ENCODE results near the gene EGF.

Gene EGF

DNA sequence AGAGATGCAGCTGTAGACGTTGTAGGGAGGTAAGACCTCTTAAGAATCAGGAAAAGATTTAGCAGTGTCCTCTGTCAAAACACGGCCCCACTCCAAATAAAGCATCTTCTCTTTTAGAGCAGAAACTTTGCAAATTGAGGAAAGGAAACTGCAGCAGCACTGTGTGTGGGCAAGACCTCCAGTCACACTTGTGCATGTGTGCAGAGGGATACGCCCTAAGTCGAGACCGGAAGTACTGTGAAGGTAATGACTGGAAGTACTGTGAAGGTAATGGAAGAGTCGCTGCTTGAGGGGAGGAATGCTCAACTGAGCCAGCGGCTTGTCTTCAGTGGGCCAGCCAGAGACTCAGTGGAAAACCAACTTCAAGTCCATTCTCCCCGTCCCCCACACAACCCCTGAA is 46.5 kb downstream of the EGF start:
- DNase-seq (ENCODE audit: low read depth): no peak

DNA sequence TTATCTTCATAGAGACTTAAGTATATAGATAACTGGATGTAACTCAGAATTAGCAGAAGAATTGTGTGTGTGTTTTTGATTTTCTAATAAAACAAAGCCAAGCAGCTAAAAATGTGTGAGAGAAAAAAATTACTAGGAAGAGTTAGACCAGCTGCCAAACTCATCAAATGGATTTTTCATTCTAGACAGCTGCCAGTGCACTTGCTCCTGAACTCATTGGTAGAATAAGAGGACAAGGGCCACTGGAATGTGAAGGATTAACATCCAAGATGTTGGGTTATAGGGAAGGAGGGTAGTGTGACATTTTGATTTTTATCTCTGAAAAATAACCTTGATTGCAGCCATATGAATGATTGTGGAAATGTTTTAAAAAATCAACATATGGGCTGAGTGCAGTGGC is 49.7 kb downstream of the EGF start:
- no peak for DNase-seq (ENCODE audit: low read depth)

DNA sequence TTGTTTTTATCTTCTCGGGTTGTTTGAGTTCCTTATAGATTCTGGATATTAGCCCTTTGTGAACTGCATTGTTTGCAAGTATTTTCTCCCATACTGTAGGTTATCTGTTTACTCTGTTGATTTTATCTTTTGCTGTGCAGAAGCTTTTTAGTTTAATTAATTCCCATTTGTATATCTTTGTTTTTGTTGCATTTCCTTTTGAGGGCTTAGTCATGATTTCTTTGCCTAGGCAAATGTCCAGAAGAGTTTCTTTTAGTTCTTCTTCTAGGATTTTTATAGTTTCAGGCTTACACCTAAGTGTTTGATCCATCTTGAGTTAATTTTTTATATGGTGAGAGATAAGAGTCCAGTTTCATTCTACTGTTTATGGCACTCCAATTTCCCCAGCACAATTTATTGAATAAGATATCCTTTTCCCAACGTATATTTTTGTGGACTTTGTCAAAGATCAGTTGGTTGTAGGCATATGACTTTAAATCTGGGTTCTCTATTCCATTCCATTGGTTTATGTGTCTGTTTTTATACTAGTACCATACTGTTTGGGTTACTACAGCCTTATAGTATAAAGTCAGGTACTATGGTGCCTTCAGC is 54.3 kb downstream of the EGF start:
- DNase-seq (ENCODE audit: low read depth): no peak

DNA sequence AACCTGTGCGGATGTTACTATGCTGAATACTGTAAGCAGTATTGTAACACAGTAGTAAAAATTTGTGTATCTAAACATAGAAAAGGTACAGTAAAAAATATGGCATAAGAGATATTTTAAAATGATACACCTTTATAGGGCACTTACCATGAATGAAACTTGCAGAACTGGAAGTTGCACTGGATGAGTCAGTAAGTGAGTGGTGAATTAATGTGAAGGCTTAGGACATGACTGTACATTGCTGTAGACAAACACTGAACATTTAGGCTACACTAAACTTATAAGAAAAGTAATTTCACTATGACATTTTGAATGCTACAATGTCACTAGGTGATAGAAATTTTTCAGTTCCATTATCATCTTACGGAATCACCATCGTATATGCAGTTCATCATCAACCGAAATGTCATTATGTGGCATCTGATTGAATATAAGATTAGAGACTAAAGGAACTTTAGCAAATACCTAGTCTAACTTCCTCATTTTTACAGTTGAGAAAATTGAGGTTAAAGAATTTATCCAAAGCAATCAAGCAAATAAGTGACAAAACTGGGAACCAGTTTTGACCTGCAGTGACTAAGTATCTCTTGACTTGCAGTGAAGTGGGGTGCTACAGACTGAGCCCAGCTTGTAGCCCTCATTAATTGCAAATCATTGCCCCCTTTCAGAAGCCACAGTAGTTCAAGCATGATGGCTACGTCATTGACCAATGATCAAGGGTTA is 55.3 kb downstream of the EGF start:
- no peak for DNase-seq (ENCODE audit: low read depth)

DNA sequence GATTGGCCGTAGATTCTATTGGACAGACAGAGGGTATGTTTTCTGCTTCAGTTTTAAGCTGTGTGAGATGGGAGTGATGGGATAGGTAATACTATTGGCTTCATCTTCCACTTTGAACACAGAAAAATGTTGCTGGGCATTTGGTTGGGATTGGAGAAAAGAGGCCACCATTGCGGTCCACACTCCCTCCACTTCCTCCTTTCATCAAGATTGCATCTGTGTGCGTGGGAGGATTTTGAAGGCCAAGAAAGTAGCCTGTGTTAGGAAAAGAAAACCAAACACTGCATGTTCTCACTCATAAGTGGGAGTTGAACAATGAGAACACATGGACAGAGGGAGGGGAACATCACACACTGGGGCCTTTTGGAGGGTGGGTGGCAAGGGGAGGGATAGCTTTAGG is 56.4 kb downstream of the EGF start:
- no peak for DNase-seq (ENCODE audit: low read depth)

DNA sequence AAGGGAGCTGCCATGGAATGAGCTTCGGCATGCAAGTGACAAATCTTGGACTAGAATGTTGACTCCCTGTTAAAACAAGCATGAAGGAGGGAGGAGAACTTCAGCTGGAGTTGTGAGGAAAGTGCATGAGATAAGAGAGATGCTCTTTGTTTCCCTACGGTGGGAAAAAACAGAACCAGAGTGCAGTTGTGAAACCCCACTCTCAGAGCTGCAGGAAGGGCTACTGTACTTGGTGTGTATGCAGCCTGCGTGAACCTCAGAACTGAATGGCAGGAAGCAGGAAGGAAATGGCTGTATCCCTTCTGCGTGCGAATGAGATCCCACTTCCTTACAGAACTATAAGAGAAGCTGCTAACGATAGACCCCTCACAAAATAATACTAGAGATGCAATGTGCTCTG is 57.2 kb downstream of the EGF start:
- DNase-seq (ENCODE audit: low read depth): no peak

DNA sequence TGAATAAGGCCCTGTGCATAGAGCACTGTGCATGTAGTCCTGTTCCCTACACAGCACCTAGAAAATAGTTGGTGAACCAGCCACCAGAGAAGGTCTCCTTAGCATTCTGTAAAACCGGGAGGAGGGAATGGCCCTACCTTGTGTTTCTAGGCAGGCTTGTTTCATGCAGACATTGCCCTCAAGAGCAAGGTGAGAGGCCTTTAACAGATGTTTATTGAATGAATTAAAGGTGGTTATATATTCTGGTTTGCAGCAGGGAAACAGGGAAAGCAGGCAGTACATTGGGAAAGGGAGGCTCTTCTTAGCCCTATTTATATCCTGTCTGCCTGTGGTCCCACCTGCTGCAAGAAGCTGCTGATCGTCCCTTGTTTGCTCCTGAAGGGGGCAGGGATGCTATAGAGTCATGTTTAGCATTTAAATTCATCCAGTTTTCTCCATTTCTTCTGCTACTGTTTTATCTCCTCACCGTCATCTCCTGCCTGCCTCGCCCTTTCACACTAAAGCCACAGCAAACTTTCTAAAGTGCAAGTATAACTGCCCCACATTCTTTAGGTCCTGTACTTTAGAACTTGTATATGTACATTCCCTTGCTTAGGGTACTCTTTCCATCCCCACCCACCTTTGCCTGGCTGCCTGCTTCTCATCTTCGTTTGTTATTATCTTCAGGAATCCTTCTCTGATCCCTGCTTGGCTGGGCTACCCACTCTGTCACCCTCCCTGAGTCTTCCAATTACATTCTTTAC is 60.3 kb downstream of the EGF start:
- no peak for DNase-seq (ENCODE audit: low read depth)

DNA sequence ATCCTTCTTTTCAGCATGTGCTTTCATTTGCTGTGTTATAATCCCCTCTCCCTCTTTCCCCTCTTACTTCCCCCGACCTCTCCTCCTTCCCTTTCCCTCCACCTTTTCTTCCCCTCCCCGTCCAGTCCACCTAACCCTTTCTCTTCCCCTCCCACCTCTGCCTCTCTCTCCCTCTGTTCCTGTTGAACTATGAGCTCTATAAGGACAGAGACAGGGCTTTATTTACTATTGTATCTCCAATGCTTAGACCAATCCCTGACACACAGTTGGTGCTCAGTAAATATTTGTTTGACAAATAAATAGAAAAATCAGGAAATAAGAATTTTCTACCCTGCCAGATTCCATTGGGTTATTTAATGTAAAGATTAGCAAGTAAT is 60.8 kb downstream of the EGF start:
- no peak for DNase-seq (ENCODE audit: low read depth)

DNA sequence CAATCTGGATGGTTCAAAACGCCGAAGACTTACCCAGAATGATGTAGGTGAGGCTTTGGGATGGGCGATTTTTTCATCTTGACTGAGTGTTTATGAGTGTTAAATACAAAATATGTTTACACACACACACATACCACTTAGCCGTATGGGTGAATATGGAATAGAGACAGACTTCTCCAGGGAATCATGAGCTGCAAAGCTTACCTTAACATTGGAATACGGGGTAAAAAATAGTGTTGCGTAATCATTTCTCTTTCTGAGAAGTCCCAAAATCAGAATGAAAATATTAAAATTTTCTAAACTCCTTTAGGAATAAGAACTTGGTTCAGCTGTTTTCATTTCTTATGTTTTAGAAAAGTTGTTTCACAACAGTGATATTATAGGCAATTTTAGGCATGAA is 63.5 kb downstream of the EGF start:
- DNase-seq (ENCODE audit: low read depth): no peak

DNA sequence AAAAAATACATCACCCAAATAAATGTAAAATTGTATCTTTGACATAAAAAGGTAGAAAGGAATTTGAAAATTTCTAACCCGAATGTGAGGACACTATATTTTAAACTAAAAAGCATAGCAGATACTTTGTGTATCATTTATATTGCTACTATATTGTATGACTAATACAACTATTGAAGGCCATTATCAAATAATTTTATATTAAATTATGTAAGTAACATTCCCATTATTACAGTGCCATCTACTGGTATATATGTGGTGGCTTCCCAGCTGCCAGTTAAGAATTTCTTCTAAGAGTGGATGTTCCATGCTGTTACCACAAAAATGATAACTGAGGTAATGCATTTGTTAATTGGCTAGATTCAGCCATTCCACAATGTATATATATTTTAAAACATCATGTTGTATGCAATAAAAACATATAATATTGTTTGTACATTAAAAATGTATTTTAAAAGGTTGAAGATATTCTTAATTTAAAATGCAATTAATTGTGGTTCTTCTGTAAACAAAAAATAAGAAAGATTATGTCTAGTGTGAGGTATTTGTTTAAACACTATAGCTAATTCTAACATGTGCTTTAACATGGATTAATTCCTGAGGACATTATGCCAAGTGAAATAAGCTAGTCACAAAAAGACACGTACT is 65.3 kb downstream of the EGF start:
- no peak for DNase-seq (ENCODE audit: low read depth)

DNA sequence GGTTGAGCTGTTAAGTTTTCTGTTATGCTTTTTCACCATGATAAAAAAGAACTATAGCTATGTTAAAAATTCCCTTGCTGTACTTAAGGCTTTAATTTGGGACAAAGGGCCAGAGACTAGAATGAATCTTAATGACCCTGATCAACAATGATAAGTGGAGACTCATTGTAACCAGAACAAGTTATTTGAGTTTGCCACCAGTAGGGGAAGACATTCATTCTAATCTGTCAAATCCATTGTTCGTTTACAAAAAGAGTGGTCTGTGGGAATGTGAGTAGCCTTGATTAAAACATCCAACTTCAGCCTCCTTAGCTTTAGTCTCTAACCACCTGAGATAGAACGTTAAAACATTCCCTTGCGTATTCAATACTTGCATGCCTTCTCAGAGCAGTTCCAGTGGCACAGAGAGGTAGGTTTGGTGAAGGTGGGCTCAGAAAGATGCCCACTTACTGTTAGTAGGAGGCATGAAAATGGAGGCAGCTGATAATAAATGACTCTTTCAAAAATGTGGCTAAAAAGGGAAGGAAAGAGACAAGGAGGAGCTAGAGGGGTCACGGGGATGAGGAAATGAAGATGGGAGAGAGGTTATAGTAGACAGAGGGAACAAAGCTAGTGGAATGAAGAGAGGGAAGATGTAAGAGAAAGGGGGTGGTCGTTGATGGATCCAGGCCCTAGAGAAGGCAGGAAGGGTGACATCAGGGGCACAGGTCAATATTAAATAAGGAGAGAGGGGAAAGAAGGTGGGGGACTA is 66.2 kb downstream of the EGF start:
- no peak for DNase-seq (ENCODE audit: low read depth)

DNA sequence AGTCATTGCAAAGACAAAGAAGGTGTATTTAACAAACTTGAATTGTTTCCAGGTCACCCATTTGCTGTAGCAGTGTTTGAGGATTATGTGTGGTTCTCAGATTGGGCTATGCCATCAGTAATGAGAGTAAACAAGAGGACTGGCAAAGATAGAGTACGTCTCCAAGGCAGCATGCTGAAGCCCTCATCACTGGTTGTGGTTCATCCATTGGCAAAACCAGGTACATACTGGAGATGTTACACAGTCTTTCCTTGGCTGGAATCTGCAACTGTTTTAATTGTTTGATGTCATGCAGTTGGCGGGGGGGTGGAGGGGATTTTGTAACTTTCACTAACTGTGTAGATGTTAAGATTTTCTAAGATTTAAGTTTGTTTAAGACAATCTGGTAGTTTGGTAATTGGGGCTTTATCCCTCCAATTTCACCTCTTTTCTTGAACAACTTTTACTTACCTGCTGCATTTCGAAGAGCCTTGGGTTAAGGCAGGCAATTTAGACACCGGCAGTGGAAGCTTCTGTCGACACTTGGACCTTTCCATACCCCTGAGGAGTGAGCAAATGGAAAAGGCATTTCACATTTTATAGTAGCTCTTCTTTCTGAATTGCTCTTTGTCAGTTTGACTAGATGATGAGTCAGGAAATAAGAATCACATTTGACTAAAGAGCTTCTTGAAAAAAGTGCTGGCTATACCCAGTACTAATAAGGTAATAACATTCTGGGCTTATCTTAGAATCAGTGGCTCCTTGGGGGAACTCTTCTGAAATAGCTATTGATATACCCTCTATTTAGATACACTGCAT is 67.4 kb downstream of the EGF start:
- DNase-seq (ENCODE audit: low read depth): no peak

DNA sequence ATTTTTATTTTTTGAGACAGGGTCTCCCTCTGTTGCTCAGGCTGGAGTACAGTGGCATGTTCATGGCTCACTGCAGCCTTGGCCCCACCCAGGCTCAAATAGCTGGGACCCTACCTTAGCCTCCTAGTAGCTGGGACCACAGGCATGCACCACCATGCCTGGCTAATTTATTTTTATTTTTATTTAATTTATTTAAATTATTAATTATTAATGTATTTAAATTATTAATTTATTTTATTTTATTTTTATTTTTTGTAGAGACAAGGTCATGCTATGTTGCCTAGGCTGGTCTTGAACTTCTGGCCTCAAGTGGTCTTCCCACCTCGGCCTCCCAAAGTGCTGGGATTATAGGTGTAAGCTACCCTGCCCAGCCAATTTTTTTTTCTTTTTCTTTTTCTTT is 69.3 kb downstream of the EGF start:
- no peak for DNase-seq (ENCODE audit: low read depth)

DNA sequence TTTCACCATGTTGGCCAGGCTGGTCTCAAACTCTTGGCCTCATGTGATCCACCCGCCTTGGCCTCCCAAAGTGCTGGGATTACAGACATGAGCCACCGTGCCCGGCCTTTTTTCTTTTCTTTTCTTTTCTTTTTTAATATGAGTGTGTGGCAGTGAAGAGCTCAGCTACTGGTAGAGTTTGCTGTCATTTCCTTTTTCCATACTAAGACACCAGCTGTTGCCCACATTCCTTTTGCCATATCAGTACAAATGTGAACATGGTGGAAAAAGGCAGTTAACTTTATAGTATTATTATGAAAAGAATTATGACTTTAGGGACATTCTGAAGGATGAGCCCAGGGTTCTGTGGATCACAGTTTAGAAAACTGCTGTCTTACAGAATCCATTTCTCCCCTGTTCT is 69.8 kb downstream of the EGF start:
- DNase-seq (ENCODE audit: low read depth): no peak

DNA sequence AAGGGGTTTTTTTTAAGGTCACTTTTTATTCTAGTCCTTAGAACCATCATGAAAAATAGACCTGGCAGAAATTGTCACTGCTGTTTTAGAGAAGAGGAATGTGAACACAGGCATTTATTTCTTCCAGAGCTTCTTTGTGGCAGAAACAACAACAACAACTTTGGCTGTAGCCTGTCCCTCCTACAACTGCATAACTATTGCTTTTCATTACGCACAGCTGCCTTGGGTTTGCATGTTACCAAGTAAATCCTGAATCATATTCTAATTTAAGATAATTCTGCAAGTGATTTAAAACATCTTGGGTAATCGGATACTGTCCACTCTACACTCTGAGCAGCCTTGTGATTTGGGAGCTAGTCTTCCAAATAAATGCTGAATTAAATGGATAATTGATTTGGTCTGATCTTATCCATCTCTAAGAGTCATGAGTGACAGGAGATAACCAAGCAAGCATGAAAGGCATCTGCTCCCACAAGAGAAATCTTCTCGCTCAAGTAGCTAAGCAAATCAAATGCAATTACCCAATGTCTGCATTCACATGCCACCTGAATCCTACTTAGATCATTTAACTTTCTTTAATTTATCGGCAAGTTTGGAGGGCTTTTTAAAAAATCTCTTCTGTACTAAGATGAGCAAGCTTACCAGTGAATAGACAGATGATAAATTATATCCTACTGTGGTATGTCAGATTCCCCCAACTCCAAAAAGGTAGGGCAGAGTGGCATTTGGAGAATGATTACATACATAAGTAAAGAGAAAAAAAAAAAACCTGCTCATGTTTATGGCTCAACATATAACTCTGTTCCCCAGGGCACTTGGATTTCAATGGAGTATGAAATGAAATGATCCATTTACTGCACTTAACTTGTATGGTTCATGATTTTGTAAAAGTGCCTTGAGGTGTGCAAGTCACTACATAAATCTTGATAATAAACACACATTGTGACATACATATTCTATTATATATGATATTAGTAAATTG is 73.6 kb downstream of the EGF start:
- DNase-seq (ENCODE audit: low read depth): no peak

DNA sequence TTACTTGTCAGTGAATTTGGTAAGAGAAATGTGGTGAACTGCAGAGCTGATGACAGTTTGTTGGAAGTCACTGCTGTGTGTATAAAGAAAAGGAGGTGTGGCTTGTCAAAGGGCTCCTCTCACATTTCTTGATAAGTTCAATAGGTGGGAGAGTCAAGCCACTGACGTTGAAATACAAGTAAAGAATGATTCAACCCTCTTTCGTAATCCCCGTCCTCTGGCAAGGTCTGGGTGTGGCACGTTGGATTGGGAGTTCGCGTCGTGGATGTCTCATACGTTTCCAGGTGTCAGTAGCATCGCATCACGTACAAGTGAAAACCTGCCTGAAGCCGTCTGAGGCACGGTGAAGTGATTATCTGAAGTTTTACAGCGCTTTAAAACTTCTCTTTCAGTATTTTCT is 76.4 kb downstream of the EGF start:
- no peak for DNase-seq (ENCODE audit: low read depth)

DNA sequence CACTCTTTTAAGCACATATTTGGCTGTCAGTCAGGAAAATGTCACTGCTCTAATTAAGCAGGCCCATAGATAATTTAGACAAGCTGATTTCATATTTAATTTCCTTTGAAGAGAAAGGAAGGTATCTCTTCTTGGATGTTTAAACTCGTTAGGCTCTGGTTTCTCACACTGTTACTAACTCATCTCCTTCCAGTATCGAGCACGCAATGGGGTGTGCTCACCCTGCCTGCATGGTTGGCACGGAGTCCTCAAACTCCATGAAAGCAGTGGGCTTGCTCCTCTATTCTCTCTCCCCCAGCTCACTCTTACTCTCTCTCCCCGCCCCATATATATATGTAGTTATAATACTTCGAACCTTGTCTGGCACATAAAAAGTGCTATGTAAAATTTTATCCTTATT is 76.9 kb downstream of the EGF start:
- no peak for DNase-seq (ENCODE audit: low read depth)

DNA sequence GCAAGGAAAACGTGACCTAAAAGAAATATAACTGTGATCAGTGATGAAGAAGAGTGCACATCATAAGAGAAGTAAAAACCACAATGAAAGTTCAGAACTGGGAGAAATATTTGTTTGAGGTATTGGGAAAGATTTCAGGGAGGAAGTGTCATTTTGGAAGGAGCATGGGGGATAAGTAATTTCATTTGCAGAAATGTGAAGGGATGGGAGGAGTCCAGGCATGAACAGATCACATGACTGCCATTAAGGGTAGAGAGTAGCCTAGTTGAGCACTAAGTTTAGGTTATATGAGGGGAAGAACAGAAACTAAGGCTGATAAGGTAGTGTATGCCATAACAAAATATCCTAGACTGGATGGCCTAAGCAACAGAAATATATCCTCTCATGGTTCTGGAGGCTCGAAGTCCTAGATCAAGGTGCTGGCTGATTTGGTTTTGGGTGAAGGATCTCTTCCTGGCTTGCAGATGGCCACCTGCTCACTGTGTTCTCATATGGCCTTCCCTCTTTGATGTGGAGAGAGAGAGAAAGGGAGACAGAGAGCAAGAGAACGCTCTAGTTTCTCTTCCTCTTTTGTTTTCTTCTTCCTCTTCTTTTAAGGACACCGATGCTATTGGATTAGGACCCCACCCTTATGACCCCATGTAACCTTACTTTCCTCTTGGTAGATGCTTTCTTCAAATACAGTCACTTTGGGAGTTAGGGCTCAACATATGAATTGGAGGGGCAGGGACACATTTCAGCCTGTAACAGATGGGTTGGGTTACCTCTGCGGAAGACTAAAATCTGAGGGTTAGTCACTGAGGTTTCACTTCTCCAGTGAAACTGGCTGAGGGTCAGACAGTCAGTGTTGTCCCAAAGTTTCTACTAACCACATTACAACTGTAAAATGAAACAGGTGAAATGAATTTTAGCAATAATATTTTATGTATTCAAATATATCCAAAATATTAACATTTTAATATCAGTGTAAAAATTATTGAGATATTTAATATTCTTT is 77.9 kb downstream of the EGF start:
- DNase-seq (ENCODE audit: low read depth): no peak

DNA sequence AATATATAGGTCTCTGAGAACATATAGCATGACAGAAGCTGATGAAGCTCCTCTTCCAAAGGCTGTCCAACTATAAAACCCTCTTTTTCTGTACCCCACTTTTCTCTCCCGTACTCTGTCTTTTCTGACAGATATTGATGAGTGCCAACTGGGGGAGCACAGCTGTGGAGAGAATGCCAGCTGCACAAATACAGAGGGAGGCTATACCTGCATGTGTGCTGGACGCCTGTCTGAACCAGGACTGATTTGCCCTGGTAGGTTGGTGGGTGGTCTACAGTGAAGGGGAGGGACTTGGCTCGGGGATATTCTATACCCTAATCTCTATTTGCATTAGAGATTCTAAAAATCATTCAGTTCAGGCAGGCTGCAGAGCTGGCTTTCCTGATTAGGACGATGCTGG is 80.4 kb downstream of the EGF start:
- no peak for DNase-seq (ENCODE audit: low read depth)
